HEK293T (cell line): Measurements from ENCODE around the gene ARID1B.

ENCODE experiments used
- BHLHE40 ChIP-seq: fragments of 450-650 bp; IDR thresholded peaks from 2 replicates; pipeline ENCODE4 v1.6.1; 2016; ENCODE audit warnings: mild to moderate bottlenecking, moderate library complexity, borderline replicate concordance
- CTBP1 ChIP-seq: fragments of 450-650 bp; IDR thresholded peaks from 2 replicates; pipeline ENCODE4 v1.6.1; 2016; ENCODE audit warnings: borderline replicate concordance
- FOXA1 ChIP-seq: fragments of 450-650 bp; IDR thresholded peaks from 2 replicates; pipeline ENCODE4 v1.6.1; 2016; ENCODE audit warnings: mild to moderate bottlenecking
- TARDBP ChIP-seq: fragments of 450-650 bp; IDR thresholded peaks from 2 replicates; pipeline ENCODE4 v1.6.1; 2016
- ZNF384 ChIP-seq: fragments of 450-650 bp; IDR thresholded peaks from 2 replicates; pipeline ENCODE4 v1.6.1; 2016
- TF ChIP-seq, protein P1 (sequence below): fragments of 450-650 bp; IDR thresholded peaks from 2 replicates; pipeline ENCODE4 v1.6.1; 2016

DNA sequence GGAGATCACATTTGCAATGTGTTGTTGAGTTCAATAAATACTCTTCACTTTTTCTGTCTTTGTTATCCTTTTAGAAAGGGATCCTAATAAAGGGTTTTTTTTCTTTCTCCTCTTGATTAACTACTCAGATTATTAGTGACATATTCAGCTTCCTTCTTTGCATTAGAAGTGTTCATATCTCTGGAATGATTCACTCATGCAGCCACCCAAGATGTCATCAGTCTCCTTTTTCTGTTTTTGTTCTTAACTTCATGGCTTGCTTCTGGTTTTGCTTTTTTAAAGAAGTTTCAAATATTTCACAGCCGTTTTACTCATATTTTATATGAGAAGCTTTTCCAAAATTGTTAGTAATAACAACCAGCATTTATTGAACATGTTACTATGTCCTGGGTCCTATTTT lies 358.5 kb downstream of the ARID1B start:
- no peak for TF ChIP-seq BHLHE40
- TF ChIP-seq CTBP1: no peak
- no peak for TF ChIP-seq TARDBP
- TF ChIP-seq FOXA1: no peak
- TF ChIP-seq ZNF384: no peak
- TF ChIP-seq, protein P1, sequence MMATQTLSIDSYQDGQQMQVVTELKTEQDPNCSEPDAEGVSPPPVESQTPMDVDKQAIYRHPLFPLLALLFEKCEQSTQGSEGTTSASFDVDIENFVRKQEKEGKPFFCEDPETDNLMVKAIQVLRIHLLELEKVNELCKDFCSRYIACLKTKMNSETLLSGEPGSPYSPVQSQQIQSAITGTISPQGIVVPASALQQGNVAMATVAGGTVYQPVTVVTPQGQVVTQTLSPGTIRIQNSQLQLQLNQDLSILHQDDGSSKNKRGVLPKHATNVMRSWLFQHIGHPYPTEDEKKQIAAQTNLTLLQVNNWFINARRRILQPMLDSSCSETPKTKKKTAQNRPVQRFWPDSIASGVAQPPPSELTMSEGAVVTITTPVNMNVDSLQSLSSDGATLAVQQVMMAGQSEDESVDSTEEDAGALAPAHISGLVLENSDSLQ: no peak
